ENCODE measurements around the gene SLC38A7. TPM values are rescaled to one million over a fixed set of nuclear protein-coding genes. Genes with fewer than 3 reads are reported as not detected.

Gene SLC38A7
- total RNA-seq, 1 donor from 2014 or later, result 31.6 TPM

DNA sequence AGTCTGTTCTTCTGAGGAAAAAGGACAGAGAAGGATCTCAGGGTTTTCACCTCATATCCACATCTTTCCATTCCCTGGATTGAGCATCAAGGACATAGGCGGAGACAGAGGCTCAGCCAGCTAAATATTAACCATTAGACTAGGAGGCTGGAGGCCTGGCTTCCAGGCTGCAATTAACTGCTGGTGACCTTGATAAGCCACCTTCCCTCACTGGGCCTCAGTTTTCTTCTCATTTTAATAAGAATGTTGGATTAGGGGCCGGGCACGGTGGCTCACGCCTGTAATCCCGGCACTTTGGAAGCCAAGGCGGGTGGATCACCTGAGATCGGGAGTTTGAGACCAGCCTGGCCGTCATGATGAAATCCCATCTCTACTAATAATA is 29.4 kb downstream of the SLC38A7 start:
- H3K27ac Mint-ChIP-seq, result no peak overlapping the region
- H3K9me3 Mint-ChIP-seq, result no peaks in the 10 kb centered on the region
- no peaks in the 10 kb centered on the region for H3K27me3 Mint-ChIP-seq
- H3K36me3 Mint-ChIP-seq, result no peaks in the 10 kb centered on the region
- no peak for DNase-seq (ENCODE audit: extremely low spot score, unreplicated experiment)
- peaks cover 16% of the 10 kb centered on the region for H3K4me1 Mint-ChIP-seq (ENCODE audit: unreplicated experiment)
- TF ChIP-seq CTCF (conservative IDR thresholded peaks at IDR 0.05), result no peak
- H3K4me3 Mint-ChIP-seq, result no peak overlapping the region

GRCh38 chr16:58654560-58655214 is 29.9 kb downstream of the SLC38A7 start:
- DNase-seq (ENCODE audit: extremely low spot score, unreplicated experiment), result no peak
- H3K27me3 Mint-ChIP-seq, result no peaks in the 10 kb centered on the region
- no peaks in the 10 kb centered on the region for H3K9me3 Mint-ChIP-seq
- no peak overlapping the region for H3K4me3 Mint-ChIP-seq
- no peaks in the 10 kb centered on the region for H3K36me3 Mint-ChIP-seq
- H3K27ac Mint-ChIP-seq, result no peak overlapping the region
- H3K4me1 Mint-ChIP-seq (ENCODE audit: unreplicated experiment), result peaks cover 16% of the 10 kb centered on the region
- no peak for TF ChIP-seq CTCF (conservative IDR thresholded peaks at IDR 0.05)

DNA sequence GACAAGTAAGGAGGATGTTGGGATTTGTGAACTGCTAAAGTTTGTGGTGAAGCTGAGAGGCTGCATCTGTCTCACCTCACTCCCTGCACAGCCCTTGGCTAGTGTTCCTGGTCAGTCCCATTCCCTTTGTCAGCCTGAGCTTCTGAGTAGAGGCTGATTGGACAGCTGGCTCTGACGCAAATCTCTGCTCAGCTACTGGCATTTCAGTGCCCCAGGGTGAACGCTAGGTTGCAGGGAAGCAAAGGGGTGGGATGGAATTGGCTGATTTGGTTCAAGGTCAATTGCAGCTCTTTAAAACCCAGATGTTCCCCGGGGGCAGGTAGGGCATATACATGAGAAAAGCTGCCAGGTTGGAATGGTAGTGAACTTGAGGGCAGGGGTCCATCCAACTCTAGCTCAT is 31.8 kb downstream of the SLC38A7 start:
- peaks cover 16% of the 10 kb centered on the region for H3K4me1 Mint-ChIP-seq (ENCODE audit: unreplicated experiment)
- DNase-seq (ENCODE audit: extremely low spot score, unreplicated experiment), result no peak
- peak; percentile 30 for TF ChIP-seq CTCF (conservative IDR thresholded peaks at IDR 0.05)
- no peak overlapping the region for H3K27ac Mint-ChIP-seq
- H3K9me3 Mint-ChIP-seq, result no peaks in the 10 kb centered on the region
- no peaks in the 10 kb centered on the region for H3K27me3 Mint-ChIP-seq
- H3K36me3 Mint-ChIP-seq, result no peaks in the 10 kb centered on the region
- H3K4me3 Mint-ChIP-seq, result no peak overlapping the region

- DNase-seq (ENCODE audit: extremely low spot score, unreplicated experiment), result no peak
- Mint-ChIP-seq H3K27ac (no peak overlapping the region), H3K4me1 (ENCODE audit: unreplicated experiment) (peaks cover 16% of the 10 kb centered on the region), H3K27me3 (no peaks in the 10 kb centered on the region), H3K36me3 (no peaks in the 10 kb centered on the region), H3K9me3 (no peaks in the 10 kb centered on the region), H3K4me3 (no peak overlapping the region)
- no peak for TF ChIP-seq CTCF (conservative IDR thresholded peaks at IDR 0.05)
Measured at GRCh38 chr16:58651965-58652348, 32.6 kb downstream of the SLC38A7 start.

- Mint-ChIP-seq H3K27me3 (no peaks in the 10 kb centered on the region), H3K36me3 (no peaks in the 10 kb centered on the region), H3K4me3 (no peak overlapping the region), H3K9me3 (no peaks in the 10 kb centered on the region), H3K27ac (no peak overlapping the region), H3K4me1 (ENCODE audit: unreplicated experiment) (peaks cover 11% of the 10 kb centered on the region)
- TF ChIP-seq CTCF (conservative IDR thresholded peaks at IDR 0.05), result no peak
- no peak for DNase-seq (ENCODE audit: extremely low spot score, unreplicated experiment)
Measured at GRCh38 chr16:58649707-58650106, 34.9 kb downstream of the SLC38A7 start.

- no peak overlapping the region for H3K27ac Mint-ChIP-seq
Measured at GRCh38 chr16:58647107-58647506, 37.5 kb downstream of the SLC38A7 start.

More at GRCh38 chr16:58647107-58647506, 37.5 kb downstream of the SLC38A7 start:
- Mint-ChIP-seq H3K36me3 (no peaks in the 10 kb centered on the region), H3K4me3 (no peak overlapping the region), H3K9me3 (no peaks in the 10 kb centered on the region), H3K4me1 (ENCODE audit: unreplicated experiment) (peaks cover 5% of the 10 kb centered on the region), H3K27me3 (no peaks in the 10 kb centered on the region)
- TF ChIP-seq CTCF (conservative IDR thresholded peaks at IDR 0.05), result no peak
- DNase-seq (ENCODE audit: extremely low spot score, unreplicated experiment), result no peak
